ENCODE measurements around the gene ACTR3.

DNA sequence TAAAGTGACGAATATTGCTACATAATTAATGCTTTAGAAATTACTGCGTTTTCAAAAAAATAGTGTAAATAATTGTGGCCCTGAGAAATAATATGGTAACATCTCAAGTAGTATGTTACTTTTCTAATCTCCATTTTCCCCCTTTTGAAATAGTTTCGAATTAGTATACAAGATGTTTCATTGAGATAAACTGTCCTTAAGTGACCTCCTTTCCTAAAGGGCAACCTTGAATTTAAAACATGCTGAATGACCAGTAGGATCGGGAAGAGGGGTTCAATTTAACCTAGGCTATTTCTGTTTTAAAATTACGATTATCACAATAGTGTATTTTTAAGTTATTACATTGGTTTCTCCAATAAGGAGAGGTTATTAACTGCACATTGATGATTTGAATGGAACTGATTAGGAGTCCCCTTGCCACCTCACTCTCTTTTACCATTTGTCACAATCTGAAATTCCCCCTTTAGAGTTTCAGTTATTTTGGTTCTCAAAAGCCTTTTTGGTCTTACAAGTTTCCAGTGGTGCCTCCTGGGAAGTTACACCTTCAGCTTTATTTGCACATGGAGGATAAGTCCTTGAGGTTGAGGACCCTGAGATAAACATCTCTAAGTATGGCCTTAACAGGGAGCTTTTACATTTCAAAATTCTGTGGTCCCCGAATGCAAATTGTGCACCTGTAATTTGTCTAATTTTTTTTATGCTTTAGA lies 2.3 kb downstream of the ACTR3 start:
- TF ChIP-seq EP300 (IDR thresholded peaks at IDR 0.05; ENCODE audit: borderline replicate concordance in 1 of 2, control insufficient read depth in 1 of 2, low read depth in 2 of 2, low read length in 2 of 2) = no peak
- TF ChIP-seq, protein P1, sequence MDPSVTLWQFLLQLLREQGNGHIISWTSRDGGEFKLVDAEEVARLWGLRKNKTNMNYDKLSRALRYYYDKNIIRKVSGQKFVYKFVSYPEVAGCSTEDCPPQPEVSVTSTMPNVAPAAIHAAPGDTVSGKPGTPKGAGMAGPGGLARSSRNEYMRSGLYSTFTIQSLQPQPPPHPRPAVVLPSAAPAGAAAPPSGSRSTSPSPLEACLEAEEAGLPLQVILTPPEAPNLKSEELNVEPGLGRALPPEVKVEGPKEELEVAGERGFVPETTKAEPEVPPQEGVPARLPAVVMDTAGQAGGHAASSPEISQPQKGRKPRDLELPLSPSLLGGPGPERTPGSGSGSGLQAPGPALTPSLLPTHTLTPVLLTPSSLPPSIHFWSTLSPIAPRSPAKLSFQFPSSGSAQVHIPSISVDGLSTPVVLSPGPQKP (IDR thresholded peaks at IDR 0.05; ENCODE audit: low read depth, low read length) = no peak
- no peak for TF ChIP-seq TCF7 (IDR thresholded peaks at IDR 0.05; ENCODE audit: borderline replicate concordance)
- TF ChIP-seq GABPA (IDR thresholded peaks at IDR 0.05; ENCODE audit: low read depth) = no peak
- no peak for TF ChIP-seq CEBPB (IDR thresholded peaks at IDR 0.05; ENCODE audit: borderline replicate concordance in 1 of 2, low read depth in 2 of 2, low read length in 2 of 2)
- TF ChIP-seq PAX5 (IDR thresholded peaks at IDR 0.05; ENCODE audit: borderline replicate concordance, low read depth, low read length) = no peak
- TF ChIP-seq NFYB (IDR thresholded peaks at IDR 0.05; ENCODE audit: insufficient read depth, low read depth, low read length) = no peak
- TF ChIP-seq, protein P2, sequence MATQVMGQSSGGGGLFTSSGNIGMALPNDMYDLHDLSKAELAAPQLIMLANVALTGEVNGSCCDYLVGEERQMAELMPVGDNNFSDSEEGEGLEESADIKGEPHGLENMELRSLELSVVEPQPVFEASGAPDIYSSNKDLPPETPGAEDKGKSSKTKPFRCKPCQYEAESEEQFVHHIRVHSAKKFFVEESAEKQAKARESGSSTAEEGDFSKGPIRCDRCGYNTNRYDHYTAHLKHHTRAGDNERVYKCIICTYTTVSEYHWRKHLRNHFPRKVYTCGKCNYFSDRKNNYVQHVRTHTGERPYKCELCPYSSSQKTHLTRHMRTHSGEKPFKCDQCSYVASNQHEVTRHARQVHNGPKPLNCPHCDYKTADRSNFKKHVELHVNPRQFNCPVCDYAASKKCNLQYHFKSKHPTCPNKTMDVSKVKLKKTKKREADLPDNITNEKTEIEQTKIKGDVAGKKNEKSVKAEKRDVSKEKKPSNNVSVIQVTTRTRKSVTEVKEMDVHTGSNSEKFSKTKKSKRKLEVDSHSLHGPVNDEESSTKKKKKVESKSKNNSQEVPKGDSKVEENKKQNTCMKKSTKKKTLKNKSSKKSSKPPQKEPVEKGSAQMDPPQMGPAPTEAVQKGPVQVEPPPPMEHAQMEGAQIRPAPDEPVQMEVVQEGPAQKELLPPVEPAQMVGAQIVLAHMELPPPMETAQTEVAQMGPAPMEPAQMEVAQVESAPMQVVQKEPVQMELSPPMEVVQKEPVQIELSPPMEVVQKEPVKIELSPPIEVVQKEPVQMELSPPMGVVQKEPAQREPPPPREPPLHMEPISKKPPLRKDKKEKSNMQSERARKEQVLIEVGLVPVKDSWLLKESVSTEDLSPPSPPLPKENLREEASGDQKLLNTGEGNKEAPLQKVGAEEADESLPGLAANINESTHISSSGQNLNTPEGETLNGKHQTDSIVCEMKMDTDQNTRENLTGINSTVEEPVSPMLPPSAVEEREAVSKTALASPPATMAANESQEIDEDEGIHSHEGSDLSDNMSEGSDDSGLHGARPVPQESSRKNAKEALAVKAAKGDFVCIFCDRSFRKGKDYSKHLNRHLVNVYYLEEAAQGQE (IDR thresholded peaks at IDR 0.05; ENCODE audit: low read depth, low read length) = no peak
- TF ChIP-seq RBBP5 (conservative IDR thresholded peaks at IDR 0.05) = no peak
- no peak for TF ChIP-seq FOXM1 (IDR thresholded peaks at IDR 0.05; ENCODE audit: low read depth, low read length)
- TF ChIP-seq, protein P3, sequence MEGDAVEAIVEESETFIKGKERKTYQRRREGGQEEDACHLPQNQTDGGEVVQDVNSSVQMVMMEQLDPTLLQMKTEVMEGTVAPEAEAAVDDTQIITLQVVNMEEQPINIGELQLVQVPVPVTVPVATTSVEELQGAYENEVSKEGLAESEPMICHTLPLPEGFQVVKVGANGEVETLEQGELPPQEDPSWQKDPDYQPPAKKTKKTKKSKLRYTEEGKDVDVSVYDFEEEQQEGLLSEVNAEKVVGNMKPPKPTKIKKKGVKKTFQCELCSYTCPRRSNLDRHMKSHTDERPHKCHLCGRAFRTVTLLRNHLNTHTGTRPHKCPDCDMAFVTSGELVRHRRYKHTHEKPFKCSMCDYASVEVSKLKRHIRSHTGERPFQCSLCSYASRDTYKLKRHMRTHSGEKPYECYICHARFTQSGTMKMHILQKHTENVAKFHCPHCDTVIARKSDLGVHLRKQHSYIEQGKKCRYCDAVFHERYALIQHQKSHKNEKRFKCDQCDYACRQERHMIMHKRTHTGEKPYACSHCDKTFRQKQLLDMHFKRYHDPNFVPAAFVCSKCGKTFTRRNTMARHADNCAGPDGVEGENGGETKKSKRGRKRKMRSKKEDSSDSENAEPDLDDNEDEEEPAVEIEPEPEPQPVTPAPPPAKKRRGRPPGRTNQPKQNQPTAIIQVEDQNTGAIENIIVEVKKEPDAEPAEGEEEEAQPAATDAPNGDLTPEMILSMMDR (IDR thresholded peaks at IDR 0.05 in 2 of 3, conservative IDR thresholded peaks at IDR 0.05 in 1 of 3; ENCODE audit: control insufficient read depth in 2 of 3, extremely low read depth in 1 of 3, insufficient read depth in 1 of 3, low read depth in 3 of 3, low read length in 3 of 3) = no peak
